H1 (cell line): Measurements from ENCODE around the gene INTS1. TPM values are rescaled to one million over a fixed set of nuclear protein-coding genes. Genes with fewer than 3 reads are reported as not detected.

Experiments used
- CTCF ChIA-PET: fragments of 300-600 bp; sonication (Branson Sonifier 250); formaldehyde crosslinking; loops from one replicate; lab custom pipeline; 2021; ENCODE audit not compliant: partially characterized antibody; lab: Charles Lee
- POLR2A ChIA-PET: fragments of 300-600 bp; sonication (Branson Sonifier 250); formaldehyde crosslinking; loops from one replicate; lab custom pipeline; 2021; ENCODE audit warnings: inconsistent platforms; ENCODE audit not compliant: partially characterized antibody; lab: Charles Lee
- DNase-seq, 2 experiments: peaks; one replicate each; pipeline versions ENCODE4 v3.0.0 to v3.0.0-alpha.2; 2010 to 2022; ENCODE audit warnings: low spot score in 2 of 2, low read depth in 1 of 2, mixed read lengths in 1 of 2
- FAIRE-seq: peaks from 2 replicates; lab custom pipeline; 2011; peaks lifted over from hg19 to GRCh38; lab: Jason Lieb, UNC
- H2AFZ ChIP-seq: 2 replicates; pipeline ENCODE4 v1.8.1; 2012; ENCODE audit warnings: low read length, inconsistent platforms
- H2AK5ac ChIP-seq: 2 replicates; pipeline ENCODE4 v1.6.1; 2013; ENCODE audit warnings: low read depth, low read length
- H2BK120ac ChIP-seq: replicated peaks from 2 replicates; pipeline ENCODE3; 2013; ENCODE audit warnings: low read depth, low read length, inconsistent platforms
- H2BK12ac ChIP-seq: 2 replicates; pipeline ENCODE4 v1.6.1; 2013; ENCODE audit warnings: low read depth, low read length
- H2BK15ac ChIP-seq: 2 replicates; pipeline ENCODE4 v1.6.1; 2013; ENCODE audit warnings: low read length
- H2BK20ac ChIP-seq: 2 replicates; pipeline ENCODE4 v1.6.1; 2013; ENCODE audit warnings: low read length
- H2BK5ac ChIP-seq: 2 replicates; pipeline ENCODE4 v1.6.1; 2013; ENCODE audit warnings: low read depth, low read length
- H3K14ac ChIP-seq: 2 replicates; pipeline ENCODE4 v1.6.1; 2013; ENCODE audit warnings: inconsistent platforms; ENCODE audit not compliant: insufficient read length
- H3K18ac ChIP-seq: 2 replicates; pipeline ENCODE4 v1.6.1; 2013; ENCODE audit warnings: low read length; ENCODE audit errors: extremely low read depth
- H3K23ac ChIP-seq: 2 replicates; pipeline ENCODE4 v1.6.1; 2013; ENCODE audit warnings: inconsistent platforms; ENCODE audit not compliant: insufficient read length
- H3K23me2 ChIP-seq: 2 replicates; pipeline ENCODE4 v1.6.1; 2013; ENCODE audit warnings: low read depth, low read length
- H3K27ac ChIP-seq: 2 replicates; pipeline ENCODE4 v1.6.1; 2011; ENCODE audit warnings: low read depth, low read length, inconsistent platforms
- H3K27me3 ChIP-seq, 4 experiments: replicated peaks in 1 of 4; 1 replicate in 1 of 4; 2 replicates in 3 of 4; pipeline versions ENCODE4 v1.6.1 to v1.8.1; 2011 to 2013; ENCODE audit warnings: low read length in 3 of 4, mild to moderate bottlenecking in 3 of 4, inconsistent platforms in 2 of 4, mixed read lengths in 2 of 4, moderate library complexity in 1 of 4; ENCODE audit not compliant: control insufficient read depth in 3 of 4, insufficient read depth in 3 of 4; ENCODE audit errors: extremely low read depth in 1 of 4
- H3K36me3 ChIP-seq, 4 experiments: 2 replicates each; pipeline versions ENCODE4 v1.6.1 to v1.8.1; 2011 to 2013; ENCODE audit warnings: mild to moderate bottlenecking in 4 of 4, low read length in 3 of 4, moderate library complexity in 2 of 4, control low read depth in 1 of 4, inconsistent platforms in 1 of 4; ENCODE audit not compliant: insufficient read depth in 4 of 4, control insufficient read depth in 2 of 4
- H3K4ac ChIP-seq: replicated peaks from 2 replicates; pipeline ENCODE3; 2013; ENCODE audit warnings: low read length, low read depth, mixed read lengths, inconsistent platforms; ENCODE audit not compliant: insufficient read length
- H3K4me1 ChIP-seq, 4 experiments: replicated peaks in 1 of 4; 1 replicate in 1 of 4; 2 replicates in 3 of 4; pipeline versions ENCODE4 v1.6.1 to v1.8.1; 2011 to 2013; ENCODE audit warnings: low read length in 3 of 4, inconsistent platforms in 2 of 4, mixed read lengths in 1 of 4; ENCODE audit not compliant: insufficient read depth in 4 of 4, control insufficient read depth in 3 of 4
- H3K4me2 ChIP-seq, 2 experiments: 2 replicates each; pipeline versions ENCODE4 v1.6.1 to v1.8.1; 2011 to 2013; ENCODE audit warnings: low read depth in 2 of 2, low read length in 2 of 2, control low read depth in 1 of 2, inconsistent platforms in 1 of 2, mild to moderate bottlenecking in 1 of 2; ENCODE audit not compliant: insufficient read depth in 1 of 2
- H3K4me3 ChIP-seq, 4 experiments: fragments of 200-600, 300-600 bp in 1 of 4; sonication (generic), shearing (Covaris generic), sonication (Bioruptor Twin) in 1 of 4; 2 replicates each; pipeline versions ENCODE4 v1.5.1 to v1.8.1; 2011 to 2016; ENCODE audit warnings: low read length in 4 of 4, low read depth in 3 of 4, control low read depth in 2 of 4, inconsistent platforms in 2 of 4, mild to moderate bottlenecking in 2 of 4, mixed read lengths in 1 of 4, moderate library complexity in 1 of 4; ENCODE audit not compliant: insufficient read depth in 2 of 4; ENCODE audit errors: extremely low read depth in 1 of 4
- H3K56ac ChIP-seq: replicated peaks from 2 replicates; pipeline ENCODE3; 2013; ENCODE audit warnings: low read depth, mild to moderate bottlenecking, mixed read lengths, low read length, inconsistent platforms; ENCODE audit not compliant: insufficient read length
- H3K79me1 ChIP-seq: 2 replicates; pipeline ENCODE4 v1.6.1; 2013; ENCODE audit warnings: low read depth, low read length, control low read depth
- H3K79me2 ChIP-seq, 2 experiments: 2 replicates each; pipeline versions ENCODE4 v1.6.1 to v1.8.1; 2012 to 2013; ENCODE audit warnings: low read length in 2 of 2, mild to moderate bottlenecking in 2 of 2, inconsistent platforms in 1 of 2; ENCODE audit not compliant: insufficient read depth in 2 of 2, control insufficient read depth in 1 of 2
- H3K9ac ChIP-seq, 4 experiments: replicated peaks in 1 of 4; 1 replicate in 1 of 4; 2 replicates in 3 of 4; pipeline versions ENCODE4 v1.6.1 to v1.8.1; 2011 to 2013; ENCODE audit warnings: low read depth in 3 of 4, low read length in 3 of 4, control low read depth in 2 of 4, mild to moderate bottlenecking in 2 of 4, moderate library complexity in 2 of 4, inconsistent platforms in 1 of 4; ENCODE audit errors: extremely low read depth in 1 of 4
- H3K9me3 ChIP-seq, 2 experiments: 2 replicates each; pipeline versions ENCODE4 v1.6.1 to v1.8.1; 2012 to 2013; ENCODE audit warnings: mild to moderate bottlenecking in 2 of 2, moderate library complexity in 2 of 2, control low read depth in 1 of 2, inconsistent platforms in 1 of 2, low read depth in 1 of 2, low read length in 1 of 2, mixed read lengths in 1 of 2; ENCODE audit not compliant: insufficient read depth in 2 of 2
- H4K20me1 ChIP-seq, 2 experiments: replicated peaks in 1 of 2; 2 replicates each; pipeline versions ENCODE3 to v1.8.1; 2011 to 2013; ENCODE audit warnings: inconsistent platforms in 2 of 2, low read length in 2 of 2, mild to moderate bottlenecking in 1 of 2; ENCODE audit not compliant: insufficient read depth in 2 of 2, control insufficient read depth in 1 of 2
- H4K5ac ChIP-seq: 2 replicates; pipeline ENCODE4 v1.6.1; 2013; ENCODE audit warnings: low read length, low read depth, mixed read lengths, inconsistent platforms; ENCODE audit not compliant: insufficient read length
- H4K8ac ChIP-seq: 2 replicates; pipeline ENCODE4 v1.8.0; 2013; ENCODE audit warnings: mild to moderate bottlenecking, moderate library complexity, low read length, inconsistent platforms; ENCODE audit not compliant: insufficient read depth; ENCODE audit errors: extremely low read depth
- H4K91ac ChIP-seq: replicated peaks from 2 replicates; pipeline ENCODE3; 2013; ENCODE audit warnings: low read length, mixed read lengths, inconsistent platforms; ENCODE audit not compliant: insufficient read length
- BACH1 ChIP-seq: IDR thresholded peaks from 2 replicates; pipeline ENCODE4 v1.6.1; 2012; ENCODE audit warnings: low read length, improper control_type of control experiment
- CBX5 ChIP-seq: fragments of 300-800, 300-1000 bp; sonication (generic); IDR thresholded peaks from 2 replicates; pipeline ENCODE4 v1.7.1; 2016; ENCODE audit warnings: antibody characterized with exemption, low read length, low read depth
- CTBP2 ChIP-seq: IDR thresholded peaks from 2 replicates; pipeline ENCODE4 v1.7.0; 2011; ENCODE audit warnings: borderline replicate concordance, mild to moderate bottlenecking, moderate library complexity, mixed read lengths, low read length; ENCODE audit not compliant: insufficient read depth, insufficient read length
- HDAC2 ChIP-seq, 2 experiments: fragments of 300-600 bp in 1 of 2; sonication (generic) in 1 of 2; IDR thresholded peaks; 2 replicates each; pipeline ENCODE4 v1.6.1; 2011 to 2012; ENCODE audit warnings: low read depth in 2 of 2, low read length in 2 of 2, mild to moderate bottlenecking in 2 of 2, moderate library complexity in 2 of 2, borderline replicate concordance in 1 of 2, inconsistent platforms in 1 of 2
- JUN ChIP-seq: IDR thresholded peaks from 2 replicates; pipeline ENCODE4 v1.6.1; 2011; ENCODE audit warnings: low read depth, mild to moderate bottlenecking, improper control_type of control experiment, low read length
- KDM1A ChIP-seq: fragments of 200-600, 300-600 bp; sonication (generic); IDR thresholded peaks from 2 replicates; pipeline ENCODE4 v1.7.1; 2016; ENCODE audit warnings: mild to moderate bottlenecking, low read length, borderline replicate concordance
- KDM4A ChIP-seq: IDR thresholded peaks from one replicate; pipeline ENCODE4 v1.7.1; 2012; ENCODE audit warnings: low read depth, mild to moderate bottlenecking, moderate library complexity, low read length, inconsistent platforms; ENCODE audit not compliant: severe bottlenecking
- KDM5A ChIP-seq: fragments of 200-600 bp; IDR thresholded peaks from 2 replicates; pipeline ENCODE4 v1.7.1; 2012; ENCODE audit warnings: mild to moderate bottlenecking, low read length, inconsistent platforms, mixed read lengths
- SAP30 ChIP-seq: fragments of 300-600 bp; sonication (generic); IDR thresholded peaks from 2 replicates; pipeline ENCODE4 v1.7.1; 2012; ENCODE audit warnings: low read length, moderate library complexity, mild to moderate bottlenecking, inconsistent platforms; ENCODE audit not compliant: insufficient read depth, insufficient replicate concordance
- TAF1 ChIP-seq: IDR thresholded peaks from 2 replicates; pipeline ENCODE4 v1.6.1; 2011; ENCODE audit warnings: mild to moderate bottlenecking, low read depth, low read length
- TEAD4 ChIP-seq: IDR thresholded peaks from 2 replicates; pipeline ENCODE4 v1.6.1; 2012; ENCODE audit warnings: low read depth, low read length, inconsistent platforms, mixed read lengths
- WGBS, 2 experiments: shearing (Covaris generic) in 1 of 2; methylation state at CpG; one replicate each; pipeline versions ENCODE4 v1.1.6 to v1.1.7; 2013 to 2015; ENCODE audit warnings: low lambda C conversion rate in 2 of 2, mixed read lengths in 2 of 2, inconsistent platforms in 1 of 2, low coverage in 1 of 2, missing lambda C conversion rate in 1 of 2; ENCODE audit not compliant: insufficient replicate concordance in 2 of 2, insufficient coverage in 1 of 2, insufficient read length in 1 of 2; ENCODE audit errors: extremely low coverage in 1 of 2, missing lambda C conversion rate in 1 of 2; 5-methylcytosine and 5-hydroxymethylcytosine counted together
- polyA plus RNA-seq, 7 experiments: library from polyadenylated mRNA; depleted of rRNA in 3 of 7; stranded (reverse) in 5 of 7; unstranded in 2 of 7; fragments of >200 nt in 5 of 7; fragments of 200-250 nt in 2 of 7; gene quantifications; 1 replicate in 5 of 7; 2 replicates in 1 of 7; 4 replicates in 1 of 7; pipeline versions ENCODE4 v1.2.1 to v1.2.3, GENCODE V29; 2011 to 2013; ENCODE audit warnings: missing spikeins in 2 of 7, mixed read lengths in 2 of 7
- total RNA-seq: library from RNA; stranded (reverse); fragmentation: NEBNext Ultra II Directional; extraction: Animal tissue kit (Norgen Biotek cat#: 25700); gene quantifications from 2 replicates; pipeline ENCODE4 v1.2.1, GENCODE V29; 2021
- TF ChIP-seq, protein P1 (sequence below): IDR thresholded peaks from 2 replicates; pipeline ENCODE4 v1.6.1; 2011; ENCODE audit warnings: low read depth, mild to moderate bottlenecking, low read length; ENCODE audit not compliant: insufficient read depth

The INTS1 gene
- total and polyA plus RNA-seq, 2 of the 8 experiments (the other 6 are each of a cell fraction or from before 2014, with no cell fraction given) = 76.9 to 104 TPM

DNA sequence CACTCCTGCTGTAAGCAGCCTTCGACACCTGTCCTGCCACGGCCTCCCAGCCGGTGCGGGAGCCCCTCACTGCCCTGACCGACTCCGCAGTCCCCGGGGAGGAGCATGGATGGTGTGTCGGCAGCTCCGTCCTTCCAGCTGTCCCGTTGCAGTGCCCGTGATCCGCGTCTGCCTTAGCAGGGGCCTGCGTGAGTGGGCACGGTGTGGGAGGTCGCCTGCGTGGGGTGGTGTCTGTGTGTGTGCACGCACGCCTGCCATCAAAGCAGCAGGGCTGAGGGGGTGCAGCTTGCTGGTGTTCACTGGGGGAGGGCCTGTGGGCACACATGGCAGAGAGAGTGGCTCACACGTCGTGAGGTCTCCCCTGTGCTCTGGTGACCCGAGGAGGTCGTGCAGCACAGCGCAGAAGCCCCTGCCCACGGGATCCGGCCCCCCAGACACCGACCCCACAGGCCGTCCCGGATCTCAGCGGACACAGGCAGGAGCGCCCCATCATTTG lies 36.6 kb upstream of the INTS1 start:
- no peak overlapping the region for H2BK120ac ChIP-seq
- no peaks in the 10 kb centered on the region for H3K27me3 ChIP-seq
- no peak overlapping the region for H3K9ac ChIP-seq
- FAIRE-seq (no peak), DNase-seq (no peak)
- no peak overlapping the region for H4K5ac ChIP-seq
- peaks cover 9 to 12% of the 10 kb centered on the region in 2 experiments for H4K20me1 ChIP-seq
- 86% methylated on average over 19 of the region's 31 CpGs; no CpG with 5 or more reads in 1 of the 2 experiments for WGBS, 2 experiments
- ChIA-PET POLR2A (interaction anchor here (2.6 kb wide), 1 partner anchor 12 kb away, joined by 7 read pairs; no protein-coding TSS in a partner anchor), CTCF (interaction anchor here (0.5 to 1.8 kb wide), 3 partner anchors 14 to 279 kb away, joined by 3 to 7 read pairs (median 3); partner anchors contain the start of gene TMEM184A)
- H2BK12ac ChIP-seq = 0 out of 2 replicates have a peak overlapping the region, but pooled peaks have one; percentile 3
- H3K4me3 ChIP-seq = no peak overlapping the region
- peaks cover 0 to 26% of the 10 kb centered on the region in 2 experiments; a peak in 3 of 4 replicates for H3K79me2 ChIP-seq
- no peak overlapping the region for H2AK5ac ChIP-seq
- H2BK20ac ChIP-seq = no peak overlapping the region
- no peak overlapping the region for H3K18ac ChIP-seq
- H3K56ac ChIP-seq = no peak overlapping the region
- no peak overlapping the region for H3K23ac ChIP-seq
- no peak overlapping the region for H4K91ac ChIP-seq
- no peak overlapping the region for H2BK15ac ChIP-seq
- no peak overlapping the region for H2AFZ ChIP-seq
- H3K36me3 ChIP-seq = peaks cover 0 to 17% (median 0%) of the 10 kb centered on the region in 4 experiments; a peak in 4 of 8 replicates
- peaks cover 9 to 19% (median 15%) of the 10 kb centered on the region in 4 experiments; a peak in 6 of 7 replicates for H3K4me1 ChIP-seq
- no peak overlapping the region for H2BK5ac ChIP-seq
- H3K9me3 ChIP-seq = no peaks in the 10 kb centered on the region
- no peak overlapping the region for H3K27ac ChIP-seq
- no peak overlapping the region for H3K4ac ChIP-seq
- H3K14ac ChIP-seq = no peak overlapping the region
- peaks cover 6% of the 10 kb centered on the region; the same call in 1 of the 2 replicates for H3K79me1 ChIP-seq
- no peak overlapping the region for H3K4me2 ChIP-seq
- no peak overlapping the region for H4K8ac ChIP-seq
- H3K23me2 ChIP-seq = no peaks in the 10 kb centered on the region
- TF ChIP-seq KDM1A (no peak), JUN (no peak), CBX5 (no peak), KDM5A (no peak), CTBP2 (no peak), SAP30 (no peak), HDAC2 (IDR thresholded peaks at IDR 0.05; ENCODE audit: borderline replicate concordance in 1 of 2, low read depth in 2 of 2, low read length in 2 of 2) (no peak), KDM4A (no peak), BACH1 (no peak), TEAD4 (no peak), TAF1 (no peak)
- TF ChIP-seq, protein P1, sequence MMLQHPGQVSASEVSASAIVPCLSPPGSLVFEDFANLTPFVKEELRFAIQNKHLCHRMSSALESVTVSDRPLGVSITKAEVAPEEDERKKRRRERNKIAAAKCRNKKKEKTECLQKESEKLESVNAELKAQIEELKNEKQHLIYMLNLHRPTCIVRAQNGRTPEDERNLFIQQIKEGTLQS = no peak
